Kidney (tissue), 14 donors: ENCODE results near the gene MAP3K5. TPM values are rescaled to one million over a fixed set of nuclear protein-coding genes. Genes with fewer than 3 reads are reported as not detected.

Source experiments
- DNase-seq, 5 donors: peaks; one replicate each; pipeline ENCODE4 v3.0.0-alpha.2; 2013 to 2020
- FAIRE-seq: peaks from 2 replicates; lab custom pipeline; 2012; peaks lifted over from hg19 to GRCh38; lab: Jason Lieb, UNC
- H3K27ac ChIP-seq, 2 donors: one replicate each; pipeline ENCODE4 v1.7.0; 2013; ENCODE audit warnings: low read depth in 2 of 2, low read length in 2 of 2, inconsistent platforms in 1 of 2
- H3K27me3 ChIP-seq: one replicate; pipeline ENCODE4 v1.7.1; 2013; ENCODE audit warnings: low read length, inconsistent platforms; ENCODE audit not compliant: control insufficient read depth, insufficient read depth
- H3K36me3 ChIP-seq, 3 donors: one replicate each; pipeline versions ENCODE4 v1.7.0 to v1.7.1; 2013; ENCODE audit warnings: low read length in 3 of 3, control low read depth in 1 of 3, inconsistent platforms in 1 of 3; ENCODE audit not compliant: insufficient read depth in 3 of 3, control insufficient read depth in 2 of 3
- H3K4me1 ChIP-seq, 3 donors: one replicate each; pipeline versions ENCODE4 v1.7.0 to v1.7.1; 2013; ENCODE audit warnings: low read length in 3 of 3, inconsistent platforms in 1 of 3, low read depth in 1 of 3; ENCODE audit not compliant: control insufficient read depth in 2 of 3, insufficient read depth in 2 of 3
- H3K4me3 ChIP-seq, 3 donors: one replicate each; pipeline versions ENCODE4 v1.7.0 to v1.8.1; 2013; ENCODE audit warnings: low read length in 3 of 3, control low read depth in 1 of 3, inconsistent platforms in 1 of 3
- H3K9ac ChIP-seq, 3 donors: one replicate each; pipeline versions ENCODE4 v1.7.0 to v1.7.1; 2013; ENCODE audit warnings: low read length in 3 of 3, control low read depth in 1 of 3, inconsistent platforms in 1 of 3
- H3K9me3 ChIP-seq, 3 donors: one replicate each; pipeline versions ENCODE4 v1.7.0 to v1.7.1; 2013; ENCODE audit warnings: low read length in 3 of 3, control low read depth in 1 of 3, inconsistent platforms in 1 of 3; ENCODE audit not compliant: control insufficient read depth in 2 of 3, insufficient read depth in 1 of 3
- CTCF ChIP-seq: IDR thresholded peaks from 3 replicates; pipeline ENCODE4 v1.5.1; 2012; ENCODE audit warnings: mild to moderate bottlenecking, moderate library complexity, borderline replicate concordance; ENCODE audit not compliant: insufficient read depth; ENCODE audit errors: extremely low read depth
- intact Hi-C: fragments of 100-400 bp; cut with DNase I; formaldehyde crosslinking; loops from one replicate; pipeline ENCODE4 v1.11.1; 2022
- polyA plus RNA-seq: library from polyadenylated mRNA; stranded (reverse); fragments of 350-450 nt; fragmentation: Illumina TruSeq; extraction: RNeasy Lipid Tissue Mini Kit (QIAGEN cat#74804); gene quantifications from one replicate; pipeline ENCODE4 v1.2.3, GENCODE V29; 2014; ENCODE audit warnings: low read depth, low replicate concordance; ENCODE audit not compliant: insufficient read depth
- total RNA-seq: library from RNA; stranded (reverse); fragmentation: NEBNext Ultra II Directional; extraction: Animal tissue kit (Norgen Biotek cat#: 25700); gene quantifications from one replicate; pipeline ENCODE4 v1.2.1, GENCODE V29; 2021
- donor health status: control.
- donor health status: control.
- donor health status: control.
- donor health status: control.
- donor health status: control.
- donor health status: DM: yes; HTN: yes; CAD: no.
- donor health status: Normal renal cell carcinoma (clear cell type).

The MAP3K5 gene
- total and polyA plus RNA-seq, 2 donors from 2014 or later = 5.9 to 32.9 TPM

- Histone ChIP-seq H3K4me3 (no peak overlapping the region), H3K36me3 (no peaks in the 10 kb centered on the region), H3K4me1 (peaks cover 0 to 12% (median 8%) of the 10 kb centered on the region in 3 donors), H3K9ac (no peak overlapping the region), H3K9me3 (no peaks in the 10 kb centered on the region), H3K27me3 (no peaks in the 10 kb centered on the region), H3K27ac (no peak overlapping the region)
- intact Hi-C loops = no loop called here
- DNase-seq (no peak), FAIRE-seq (no peak)
- TF ChIP-seq CTCF = no peak
These were observed 256.2 kb downstream of the MAP3K5 start for GRCh38 chr6:136535880-136536650.

GRCh38 chr6:136535017-136535765 is 257.1 kb downstream of the MAP3K5 start:
- no peak overlapping the region for H3K4me3 ChIP-seq
- H3K9me3 ChIP-seq = no peaks in the 10 kb centered on the region
- no peak overlapping the region for H3K27ac ChIP-seq
- DNase-seq (no peak), FAIRE-seq (no peak)
- intact Hi-C loops = no loop called here
- TF ChIP-seq CTCF = no peak
- H3K9ac ChIP-seq = no peak overlapping the region
- no peaks in the 10 kb centered on the region for H3K27me3 ChIP-seq
- no peaks in the 10 kb centered on the region for H3K36me3 ChIP-seq
- peaks cover 0 to 3% (median 0%) of the 10 kb centered on the region in 3 donors for H3K4me1 ChIP-seq

- no peaks in the 10 kb centered on the region for H3K9me3 ChIP-seq
- no peaks in the 10 kb centered on the region for H3K36me3 ChIP-seq
- no peaks in the 10 kb centered on the region for H3K4me1 ChIP-seq
- H3K27me3 ChIP-seq = no peaks in the 10 kb centered on the region
- no peak overlapping the region for H3K9ac ChIP-seq
- no peak overlapping the region for H3K4me3 ChIP-seq
- no peak for TF ChIP-seq CTCF
- no peak overlapping the region for H3K27ac ChIP-seq
- DNase-seq = no peak
- intact Hi-C loops = no loop called here
- FAIRE-seq = no peak
These were observed 258.0 kb downstream of the MAP3K5 start for GRCh38 chr6:136534268-136534667.
